Osteocyte (in vitro differentiated cells): ENCODE measurements around the gene UBE2I. TPM values are rescaled to one million over a fixed set of nuclear protein-coding genes. Genes with fewer than 3 reads are reported as not detected.

Experiments
- DNase-seq: peaks from one replicate; pipeline ENCODE4 v3.0.0; 2021; ENCODE audit warnings: mixed read lengths; ENCODE audit not compliant: unreplicated experiment; ENCODE audit errors: extremely low spot score
- H3K27ac Mint-ChIP-seq: one replicate; pipeline ENCODE4 v1.8.0; 2021; ENCODE audit warnings: mild to moderate bottlenecking, mixed read lengths; ENCODE audit not compliant: unreplicated experiment
- H3K27me3 Mint-ChIP-seq: one replicate; pipeline ENCODE4 v1.8.0; 2021; ENCODE audit warnings: mixed read lengths; ENCODE audit not compliant: unreplicated experiment
- H3K36me3 Mint-ChIP-seq: one replicate; pipeline ENCODE4 v1.8.0; 2021; ENCODE audit warnings: mixed read lengths; ENCODE audit not compliant: unreplicated experiment
- H3K4me1 Mint-ChIP-seq: one replicate; pipeline ENCODE4 v1.8.0; 2021; ENCODE audit warnings: mixed read lengths; ENCODE audit not compliant: unreplicated experiment
- H3K4me3 Mint-ChIP-seq: one replicate; pipeline ENCODE4 v1.8.0; 2021; ENCODE audit warnings: mild to moderate bottlenecking, moderate library complexity, mixed read lengths; ENCODE audit not compliant: unreplicated experiment
- H3K9me3 Mint-ChIP-seq: one replicate; pipeline ENCODE4 v1.8.0; 2021; ENCODE audit warnings: mixed read lengths; ENCODE audit not compliant: unreplicated experiment
- total RNA-seq: library from RNA; stranded (reverse); gene quantifications from 2 replicates; pipeline ENCODE4 v1.2.1, GENCODE V29; 2021
- TF ChIP-seq, protein P1 (sequence below): fragments of 200-600 bp; sonication (generic); IDR thresholded peaks from 2 replicates; pipeline ENCODE4 v1.5.0; 2021; ENCODE audit warnings: antibody characterized with exemption, mild to moderate bottlenecking, moderate library complexity

UBE2I gene
- total RNA-seq, 1 donor from 2014 or later: 131 TPM

DNA sequence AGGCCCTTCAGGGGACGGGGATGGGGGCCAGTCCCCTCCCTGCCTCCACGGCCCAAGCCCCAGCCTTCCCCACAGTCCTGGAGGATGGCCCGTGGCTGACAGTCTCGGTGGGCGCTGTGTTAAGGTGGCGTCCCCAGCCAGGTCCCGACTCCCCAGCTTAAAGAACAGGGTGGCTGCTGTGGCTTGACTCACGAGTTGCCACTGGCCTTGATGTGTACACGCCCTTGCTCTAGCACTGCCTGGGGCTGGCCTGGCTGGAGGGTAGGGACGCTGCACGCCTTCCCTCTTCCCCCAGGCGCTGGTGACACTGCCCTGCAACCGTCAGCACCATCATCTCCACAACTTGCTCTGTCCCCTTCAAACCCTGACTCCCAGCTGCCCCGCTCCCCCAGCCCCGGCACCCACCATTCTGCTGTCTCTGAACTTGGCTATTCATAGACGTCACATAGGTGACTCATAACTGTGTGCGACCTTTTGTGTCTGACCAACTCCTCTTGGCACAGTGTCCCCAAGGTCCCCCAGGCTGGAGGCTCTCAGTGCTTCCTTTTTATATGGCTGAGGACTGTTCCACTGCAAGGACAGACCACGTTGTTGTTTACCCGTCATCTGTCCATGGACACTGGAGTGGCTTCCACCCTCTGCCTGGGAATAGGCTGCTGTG, 48.6 kb downstream of the UBE2I start:
- H3K27ac Mint-ChIP-seq: no peak overlapping the region
- TF ChIP-seq, protein P1, sequence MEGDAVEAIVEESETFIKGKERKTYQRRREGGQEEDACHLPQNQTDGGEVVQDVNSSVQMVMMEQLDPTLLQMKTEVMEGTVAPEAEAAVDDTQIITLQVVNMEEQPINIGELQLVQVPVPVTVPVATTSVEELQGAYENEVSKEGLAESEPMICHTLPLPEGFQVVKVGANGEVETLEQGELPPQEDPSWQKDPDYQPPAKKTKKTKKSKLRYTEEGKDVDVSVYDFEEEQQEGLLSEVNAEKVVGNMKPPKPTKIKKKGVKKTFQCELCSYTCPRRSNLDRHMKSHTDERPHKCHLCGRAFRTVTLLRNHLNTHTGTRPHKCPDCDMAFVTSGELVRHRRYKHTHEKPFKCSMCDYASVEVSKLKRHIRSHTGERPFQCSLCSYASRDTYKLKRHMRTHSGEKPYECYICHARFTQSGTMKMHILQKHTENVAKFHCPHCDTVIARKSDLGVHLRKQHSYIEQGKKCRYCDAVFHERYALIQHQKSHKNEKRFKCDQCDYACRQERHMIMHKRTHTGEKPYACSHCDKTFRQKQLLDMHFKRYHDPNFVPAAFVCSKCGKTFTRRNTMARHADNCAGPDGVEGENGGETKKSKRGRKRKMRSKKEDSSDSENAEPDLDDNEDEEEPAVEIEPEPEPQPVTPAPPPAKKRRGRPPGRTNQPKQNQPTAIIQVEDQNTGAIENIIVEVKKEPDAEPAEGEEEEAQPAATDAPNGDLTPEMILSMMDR: no peak
- no peak for DNase-seq

DNA sequence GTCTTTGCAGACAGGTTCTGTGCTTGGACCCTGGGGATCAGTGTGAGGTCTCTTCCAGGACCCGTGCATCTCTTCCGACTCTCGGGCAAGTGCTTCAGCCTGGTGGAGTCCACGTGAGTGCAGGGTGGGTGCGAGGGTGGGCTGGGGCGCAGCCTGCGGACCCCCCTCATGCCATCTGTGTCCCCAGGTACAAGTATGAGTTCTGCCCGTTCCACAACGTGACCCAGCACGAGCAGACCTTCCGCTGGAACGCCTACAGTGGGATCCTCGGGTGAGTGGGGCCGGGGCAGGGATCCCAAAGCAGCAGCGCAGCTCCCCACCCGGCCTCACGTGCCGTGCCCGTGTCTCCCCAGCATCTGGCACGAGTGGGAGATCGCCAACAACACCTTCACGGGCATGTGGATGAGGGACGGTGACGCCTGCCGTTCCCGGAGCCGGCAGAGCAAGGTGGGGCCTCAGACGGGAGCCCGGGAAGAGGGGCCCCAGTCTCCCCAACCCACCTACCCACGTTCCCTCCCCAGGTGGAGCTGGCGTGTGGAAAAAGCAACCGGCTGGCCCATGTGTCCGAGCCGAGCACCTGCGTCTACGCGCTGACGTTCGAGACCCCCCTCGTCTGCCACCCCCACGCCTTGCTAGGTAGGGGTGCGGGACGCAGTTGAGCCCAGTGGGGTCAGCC, 52.4 kb downstream of the UBE2I start:
- H3K27ac Mint-ChIP-seq: no peak overlapping the region
- TF ChIP-seq, protein P1: no peak
- H3K9me3 Mint-ChIP-seq: no peaks in the 10 kb centered on the region

More for the DNA sequence above, 48.6 kb downstream of the UBE2I start:
- Mint-ChIP-seq H3K4me1 (peaks cover 16% of the 10 kb centered on the region), H3K27me3 (no peaks in the 10 kb centered on the region), H3K9me3 (no peaks in the 10 kb centered on the region), H3K4me3 (no peak overlapping the region), H3K36me3 (no peaks in the 10 kb centered on the region)

DNA sequence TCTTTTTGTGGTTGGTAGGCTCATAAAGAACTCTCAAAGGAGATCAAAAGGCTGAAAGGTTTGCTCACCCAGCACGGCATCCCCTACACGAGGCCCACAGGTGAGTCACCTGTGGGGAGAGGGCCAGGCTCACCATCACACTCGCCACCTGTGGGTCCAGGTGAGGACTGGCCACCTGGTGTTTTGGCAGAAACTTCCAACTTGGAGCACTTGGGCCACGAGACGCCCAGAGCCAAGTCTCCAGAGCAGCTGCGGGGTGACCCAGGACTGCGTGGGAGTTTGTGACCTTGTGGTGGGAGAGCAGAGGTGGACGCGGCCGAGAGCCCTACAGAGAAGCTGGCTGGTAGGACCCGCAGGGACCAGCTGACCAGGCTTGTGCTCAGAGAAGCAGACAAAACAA, 53.4 kb downstream of the UBE2I start:
- TF ChIP-seq, protein P1: no peak
- Mint-ChIP-seq H3K27me3 (no peaks in the 10 kb centered on the region), H3K36me3 (peaks cover 8% of the 10 kb centered on the region), H3K27ac (no peak overlapping the region), H3K4me1 (no peaks in the 10 kb centered on the region), H3K4me3 (no peak overlapping the region), H3K9me3 (no peaks in the 10 kb centered on the region)
- no peak for DNase-seq

More for the DNA sequence above, 52.4 kb downstream of the UBE2I start:
- DNase-seq: no peak
- Mint-ChIP-seq H3K36me3 (peaks cover 8% of the 10 kb centered on the region), H3K4me3 (no peak overlapping the region), H3K27me3 (no peaks in the 10 kb centered on the region), H3K4me1 (no peaks in the 10 kb centered on the region)

DNA sequence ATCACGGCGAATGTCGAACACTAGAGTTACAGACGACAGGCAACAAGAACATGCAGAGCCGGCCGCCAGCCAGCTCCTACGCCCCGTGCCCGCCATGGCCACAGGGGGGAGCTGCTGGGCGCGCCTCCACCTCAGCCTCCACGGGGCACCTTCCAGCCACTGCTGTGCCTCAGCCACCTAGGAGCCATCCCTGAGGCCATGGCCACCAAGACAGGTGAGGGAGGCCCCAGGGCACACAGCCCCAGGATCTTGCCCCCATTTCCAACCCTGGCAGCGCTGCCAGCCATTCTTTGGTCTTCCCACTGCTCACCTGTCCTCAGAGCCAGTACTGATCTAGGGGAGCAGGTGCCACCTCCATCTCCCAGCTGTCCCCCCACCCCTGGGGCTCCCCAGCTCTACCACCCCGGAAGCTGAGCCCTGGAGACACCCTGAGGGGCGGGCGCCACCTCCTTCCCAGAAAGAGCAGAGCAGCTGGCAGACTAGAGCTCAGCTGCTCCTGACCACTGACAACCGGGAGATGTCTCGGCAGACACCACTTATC, 54.1 kb downstream of the UBE2I start:
- no peak overlapping the region for H3K27ac Mint-ChIP-seq
- no peak for DNase-seq
- no peaks in the 10 kb centered on the region for H3K9me3 Mint-ChIP-seq
- H3K4me3 Mint-ChIP-seq: no peak overlapping the region
- H3K4me1 Mint-ChIP-seq: no peaks in the 10 kb centered on the region
- peaks cover 8% of the 10 kb centered on the region for H3K36me3 Mint-ChIP-seq
- TF ChIP-seq, protein P1: peak; percentile 74
- no peaks in the 10 kb centered on the region for H3K27me3 Mint-ChIP-seq

DNA sequence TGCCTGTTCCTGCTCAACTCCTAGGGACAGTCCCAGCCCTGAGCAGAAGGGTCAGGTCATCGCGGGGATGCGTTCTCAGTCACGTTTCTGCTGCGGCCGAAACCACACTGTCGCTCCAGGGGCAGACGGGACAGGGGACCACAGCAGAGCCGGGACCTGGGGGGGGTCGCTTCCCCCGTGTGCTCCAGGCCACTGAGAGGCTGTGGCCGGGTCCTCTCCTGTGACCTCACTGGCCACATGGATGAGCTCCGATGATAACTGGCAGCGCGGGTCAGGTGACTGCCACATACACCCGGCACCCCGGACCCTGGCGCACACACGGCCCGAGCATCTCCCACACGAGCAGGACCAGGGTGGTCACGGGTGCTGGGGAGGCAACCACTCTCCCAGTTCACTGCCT, 55.1 kb downstream of the UBE2I start:
- Mint-ChIP-seq H3K27me3 (no peaks in the 10 kb centered on the region), H3K36me3 (peaks cover 8% of the 10 kb centered on the region), H3K4me3 (no peak overlapping the region), H3K27ac (no peak overlapping the region), H3K4me1 (no peaks in the 10 kb centered on the region), H3K9me3 (no peaks in the 10 kb centered on the region)
- TF ChIP-seq, protein P1: no peak
- no peak for DNase-seq
